Activated naive CD4-positive, alpha-beta T cell treated with anti-CD3 and anti-CD28 coated beads for 36 hours (primary cell): ENCODE results near the gene UFC1. TPM values are rescaled to one million over a fixed set of nuclear protein-coding genes. Genes with fewer than 3 reads are reported as not detected.

ENCODE experiments used
- CTCF ChIA-PET: fragments of 350-600 bp; sonication (Branson Sonifier 250); formaldehyde crosslinking; loops from one replicate; lab custom pipeline; 2021; ENCODE audit warnings: antibody characterized with exemption; lab: Charles Lee
- DNase-seq: peaks from one replicate; pipeline ENCODE4 v3.0.0-alpha.2; 2020
- H3K27ac Mint-ChIP-seq: one replicate; pipeline ENCODE4 v1.8.0; 2021; ENCODE audit warnings: mild to moderate bottlenecking, mixed read lengths
- H3K27me3 Mint-ChIP-seq: one replicate; pipeline ENCODE4 v1.8.0; 2021; ENCODE audit warnings: low read depth, mixed read lengths
- H3K36me3 Mint-ChIP-seq: one replicate; pipeline ENCODE4 v1.8.0; 2021; ENCODE audit warnings: low read depth, mixed read lengths
- H3K4me1 Mint-ChIP-seq: one replicate; pipeline ENCODE4 v1.8.0; 2021; ENCODE audit warnings: low read depth, mixed read lengths
- H3K4me3 Mint-ChIP-seq: one replicate; pipeline ENCODE4 v1.8.0; 2021; ENCODE audit warnings: mild to moderate bottlenecking, moderate library complexity, mixed read lengths
- H3K9me3 Mint-ChIP-seq: one replicate; pipeline ENCODE4 v1.8.0; 2021; ENCODE audit warnings: mixed read lengths
- intact Hi-C: fragments of 100-400 bp; cut with micrococcal nuclease; formaldehyde crosslinking; loops from one replicate; pipeline ENCODE4 v1.15.1; 2023
- total RNA-seq, 2 experiments: library from RNA; stranded (reverse); gene quantifications; one replicate each; pipeline ENCODE4 v1.2.3, GENCODE V29; 2021

The UFC1 gene
- total RNA-seq, 2 experiments from 2014 or later = 89.4 to 94.9 TPM

DNA sequence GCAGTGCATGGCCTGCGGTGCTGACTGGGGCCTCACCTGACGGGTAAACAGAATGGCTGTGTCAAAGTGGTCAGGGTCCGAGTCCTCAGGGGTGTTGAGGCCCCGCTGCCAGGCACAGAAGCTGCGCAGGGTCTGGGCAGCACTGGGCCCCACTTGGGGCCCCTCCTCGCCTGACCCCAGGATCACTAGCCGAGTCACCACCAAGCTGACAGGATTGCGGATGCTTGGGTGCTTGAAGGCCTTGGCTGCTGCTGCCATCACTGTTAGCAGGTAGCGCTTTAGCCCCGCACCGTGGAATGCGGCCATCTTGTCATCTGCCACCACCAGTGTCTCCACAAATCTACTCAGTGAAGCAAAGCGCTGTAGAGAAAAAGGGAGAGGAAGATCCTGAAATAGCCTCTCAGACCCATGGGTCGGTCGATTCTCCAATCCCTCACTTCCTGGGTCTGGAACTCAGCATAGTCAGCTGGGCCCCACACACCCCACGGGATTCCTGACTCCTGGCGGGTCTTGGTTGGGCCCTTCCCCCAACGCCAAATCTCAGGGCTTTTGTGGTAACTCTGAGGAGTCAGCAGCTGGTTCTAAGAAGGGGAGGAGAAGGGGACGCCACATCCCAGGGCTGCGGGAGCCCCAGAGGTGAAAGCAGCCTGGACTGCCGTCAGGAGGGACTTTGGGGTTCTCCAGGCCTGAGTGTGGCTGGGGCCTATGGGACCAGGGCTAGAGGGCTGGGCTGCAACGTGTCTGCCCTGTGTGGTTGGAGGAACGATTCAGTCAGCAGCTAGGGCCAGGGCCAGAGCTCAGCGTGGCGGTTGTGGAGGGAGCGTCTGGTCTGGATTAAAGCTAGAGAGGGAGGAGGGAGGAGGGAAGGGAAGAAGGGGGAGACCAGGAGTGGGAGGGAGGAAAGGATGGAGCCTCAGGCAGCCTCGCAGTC is 43.0 kb downstream of the UFC1 start:
- Mint-ChIP-seq H3K27ac (no peak overlapping the region), H3K4me3 (no peak overlapping the region), H3K4me1 (peaks cover 54% of the 10 kb centered on the region), H3K9me3 (no peaks in the 10 kb centered on the region), H3K36me3 (no peaks in the 10 kb centered on the region), H3K27me3 (no peaks in the 10 kb centered on the region)
- intact Hi-C loops = no loop called here
- DNase-seq = no peak
- CTCF ChIA-PET = interaction anchor here (0.8 kb wide), 1 partner anchor 8 kb away, joined by 3 read pairs; no protein-coding TSS in a partner anchor

DNA sequence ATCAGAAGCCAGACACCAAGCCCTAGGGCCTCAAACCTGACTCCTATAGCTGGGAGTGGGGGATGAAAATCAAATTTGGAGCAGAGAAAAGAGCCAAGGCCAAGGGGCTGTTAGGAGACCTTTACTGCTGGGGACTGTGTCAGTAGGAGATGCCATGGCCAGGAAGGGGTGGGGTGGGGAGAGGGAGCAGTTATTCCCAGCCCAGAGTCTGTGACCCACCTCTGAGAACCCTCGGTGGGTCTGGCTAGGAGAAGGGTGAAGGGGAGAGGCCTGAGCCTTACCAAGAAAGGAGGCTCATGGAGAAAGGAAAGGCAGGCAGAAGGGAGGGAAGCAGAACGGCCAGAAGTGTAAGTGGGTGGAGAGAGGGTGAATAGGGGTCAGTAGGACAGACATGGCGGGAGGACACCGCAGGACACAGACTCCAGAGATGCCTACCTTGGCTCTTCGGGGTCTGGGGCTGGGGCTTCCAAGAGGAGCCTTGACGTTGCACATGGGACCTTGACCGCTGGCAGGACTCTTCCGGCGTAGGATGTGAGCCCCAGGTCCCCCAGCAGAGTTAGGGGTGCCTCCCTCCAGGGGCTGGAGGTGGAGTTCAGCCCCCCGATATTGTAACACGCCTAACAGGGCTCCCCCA is 43.9 kb downstream of the UFC1 start:
- Mint-ChIP-seq H3K4me3 (no peak overlapping the region), H3K4me1 (peaks cover 55% of the 10 kb centered on the region), H3K9me3 (no peaks in the 10 kb centered on the region), H3K36me3 (peaks cover 1% of the 10 kb centered on the region), H3K27ac (no peak overlapping the region), H3K27me3 (no peaks in the 10 kb centered on the region)
- no peak for DNase-seq
- intact Hi-C loops = no loop called here
- CTCF ChIA-PET = interaction anchor here (0.8 kb wide), 1 partner anchor 9 kb away, joined by 3 read pairs; no protein-coding TSS in a partner anchor

DNA sequence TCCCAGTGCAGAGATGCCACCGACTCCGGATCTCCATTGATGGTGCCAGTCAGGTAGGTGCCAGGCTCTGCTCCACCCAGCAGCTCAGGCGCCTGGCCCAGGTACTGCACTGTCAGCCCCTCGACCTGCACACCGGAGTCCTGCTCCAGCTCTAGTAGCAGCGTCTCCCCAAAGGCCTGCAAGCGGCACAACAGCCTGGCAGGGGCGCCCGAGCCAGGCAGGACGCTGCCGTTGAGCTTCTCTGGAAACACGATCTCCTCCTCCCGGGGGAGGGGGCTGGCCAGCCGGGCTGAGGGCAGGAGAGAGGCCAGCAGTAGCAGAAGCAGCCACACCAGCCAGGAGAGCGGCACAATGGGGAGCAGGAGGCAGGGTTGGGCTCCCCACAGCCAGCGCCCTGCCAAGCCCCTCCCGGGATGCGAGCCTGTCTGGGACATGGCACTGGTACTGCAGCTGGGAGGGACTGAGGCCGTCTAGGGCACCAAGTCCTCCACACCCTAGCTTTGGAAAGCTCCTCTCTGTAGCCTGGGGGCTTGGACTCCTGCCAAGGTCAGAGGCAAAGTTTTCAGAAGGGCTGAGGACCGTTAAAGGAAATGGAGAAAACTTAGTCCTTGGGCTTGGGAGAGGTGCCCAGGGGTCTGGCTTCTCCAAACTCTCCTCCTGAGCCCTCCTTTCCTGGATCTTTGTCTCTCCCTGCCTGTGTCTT is 44.6 kb downstream of the UFC1 start:
- DNase-seq = no peak
- Mint-ChIP-seq H3K27me3 (no peaks in the 10 kb centered on the region), H3K9me3 (no peaks in the 10 kb centered on the region), H3K36me3 (peaks cover 2% of the 10 kb centered on the region), H3K4me1 (peaks cover 56% of the 10 kb centered on the region), H3K27ac (peak overlapping the region; percentile 40), H3K4me3 (no peak overlapping the region)
- intact Hi-C loops = no loop called here
- CTCF ChIA-PET = interaction anchor here (0.6 to 1.6 kb wide), 5 partner anchors 11 to 183 kb away, joined by 3 to 4 read pairs (median 3); partner anchors contain the start of gene TOMM40L

DNA sequence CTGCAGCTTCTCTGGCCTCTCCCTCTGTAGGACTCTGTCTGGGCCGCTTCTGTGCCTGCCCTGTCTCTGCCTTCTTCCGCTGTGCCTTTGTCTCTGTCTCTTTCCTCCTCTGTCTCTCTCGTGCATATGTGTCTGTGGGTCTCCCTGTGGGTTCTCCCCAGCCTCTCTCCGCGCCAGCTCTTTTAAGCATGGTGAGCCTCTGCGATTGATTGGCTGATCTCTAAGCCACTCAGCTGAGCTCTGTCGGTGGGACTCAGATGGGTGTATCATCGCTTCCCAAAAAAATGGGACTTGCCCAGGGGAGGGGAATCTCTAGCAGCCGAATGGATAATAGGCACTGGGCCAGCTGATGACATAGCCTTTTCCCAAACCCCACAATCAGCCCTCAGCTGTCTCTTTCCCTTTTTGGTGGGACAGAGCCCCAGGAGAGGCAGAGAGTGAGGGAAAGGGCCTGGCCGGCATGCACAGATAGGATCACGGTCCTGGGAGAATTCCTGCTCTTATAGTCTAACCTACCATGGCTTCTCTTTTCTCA is 45.2 kb downstream of the UFC1 start, which contains the start of gene ADAMTS4:
TSS of gene ADAMTS4 (minus strand) at position 158 of the 535 bp plus-strand sequence. CDS start 427 bp downstream, outside the sequence.
- intact Hi-C loops = no loop called here

DNA sequence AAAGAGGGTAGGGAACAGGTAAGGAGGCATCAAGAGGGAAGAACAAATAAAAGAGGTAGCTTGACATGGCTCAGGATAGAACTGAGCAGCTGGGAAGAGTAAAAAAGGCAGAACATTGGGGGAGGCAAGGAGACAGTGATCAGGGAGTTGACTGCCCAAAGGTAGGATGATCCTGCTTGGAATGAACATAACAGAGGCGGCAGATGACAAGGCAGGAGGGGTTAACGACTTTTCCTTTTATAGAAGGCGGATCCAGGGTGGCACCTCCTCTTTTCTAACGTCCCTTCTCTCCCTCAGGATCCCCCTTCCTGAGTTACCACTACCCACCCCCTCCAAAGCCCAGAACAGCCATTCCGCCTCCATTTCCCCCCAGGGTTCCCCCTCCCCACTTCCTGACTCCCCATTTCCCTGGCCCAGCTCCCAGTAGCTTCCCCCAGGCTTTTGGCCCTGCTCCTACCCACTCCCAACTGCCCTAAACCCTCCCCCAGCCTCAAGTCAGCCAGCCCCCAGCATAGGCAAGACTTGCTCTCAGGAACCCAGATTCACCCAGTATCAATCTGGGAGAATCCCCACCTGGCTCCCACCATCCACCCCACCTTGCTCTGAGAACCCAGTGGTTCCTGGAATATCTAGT is 45.8 kb downstream of the UFC1 start:
- peaks cover 15% of the 10 kb centered on the region for H3K36me3 Mint-ChIP-seq
- H3K4me3 Mint-ChIP-seq = peak overlapping the region; percentile 65
- peaks cover 67% of the 10 kb centered on the region for H3K4me1 Mint-ChIP-seq
- no peak for DNase-seq
- peak overlapping the region; percentile 89 for H3K27ac Mint-ChIP-seq
- intact Hi-C loops = no loop called here
- CTCF ChIA-PET = interaction anchor here (1.0 to 1.6 kb wide), 5 partner anchors 9 to 91 kb away, joined by 3 to 4 read pairs (median 3); partner anchors contain the start of gene APOA2
- no peaks in the 10 kb centered on the region for H3K27me3 Mint-ChIP-seq
- no peaks in the 10 kb centered on the region for H3K9me3 Mint-ChIP-seq

More for the DNA sequence above, 45.2 kb downstream of the UFC1 start, which contains the start of gene ADAMTS4:
- Mint-ChIP-seq H3K4me3 (peak within 1 kb of the TSS; percentile 65), H3K27ac (peak within 1 kb of the TSS; percentile 89), H3K4me1 (peaks cover 63% of the 10 kb centered on the region), H3K9me3 (no peaks in the 10 kb centered on the region), H3K27me3 (no peaks in the 10 kb centered on the region), H3K36me3 (peaks cover 9% of the 10 kb centered on the region)
- DNase-seq = no peak
- CTCF ChIA-PET = interaction anchor here (0.6 to 1.6 kb wide), 7 partner anchors 10 to 183 kb away, joined by 3 to 4 read pairs (median 3); partner anchors contain the start of genes APOA2 and TOMM40L

DNA sequence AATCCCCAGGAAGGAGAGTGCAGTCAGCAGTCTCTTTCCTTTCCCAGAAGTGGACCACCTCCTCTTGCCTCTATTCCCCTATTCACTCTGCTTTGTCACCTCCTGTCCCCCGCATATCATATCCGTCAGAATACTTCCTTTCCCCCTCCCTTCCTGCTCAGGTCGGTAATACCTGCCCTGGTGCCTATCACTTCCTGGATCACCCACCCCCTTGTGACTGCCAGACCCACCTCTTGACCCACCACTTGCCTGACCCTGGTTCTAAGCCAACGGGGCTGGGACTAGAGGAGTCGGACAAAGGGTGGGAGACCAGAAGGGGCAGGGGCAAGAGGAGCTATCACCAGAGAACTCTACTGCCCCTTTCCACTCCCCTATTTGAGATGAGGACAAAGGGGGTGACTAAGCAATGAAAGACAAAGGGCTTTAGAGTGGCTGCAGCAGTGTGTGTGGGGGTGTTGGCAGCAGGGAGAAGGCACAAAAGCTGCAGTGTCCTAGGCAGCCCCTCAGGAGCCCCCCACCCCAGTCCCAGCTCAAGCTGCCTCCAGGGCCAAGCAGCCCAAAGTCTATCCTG is 46.7 kb downstream of the UFC1 start:
- DNase-seq = peak; percentile 67
- CTCF ChIA-PET = interaction anchor here (1.1 to 13.3 kb wide), 5 partner anchors 8 to 105 kb away, joined by 3 to 196 read pairs (median 12); partner anchors contain the start of genes APOA2, PPOX and TOMM40L
- Mint-ChIP-seq H3K9me3 (no peaks in the 10 kb centered on the region), H3K27me3 (no peaks in the 10 kb centered on the region), H3K27ac (peak overlapping the region; percentile 89), H3K4me3 (peak overlapping the region; percentile 65), H3K4me1 (peaks cover 67% of the 10 kb centered on the region), H3K36me3 (peaks cover 20% of the 10 kb centered on the region)
- intact Hi-C loops = no loop called here

DNA sequence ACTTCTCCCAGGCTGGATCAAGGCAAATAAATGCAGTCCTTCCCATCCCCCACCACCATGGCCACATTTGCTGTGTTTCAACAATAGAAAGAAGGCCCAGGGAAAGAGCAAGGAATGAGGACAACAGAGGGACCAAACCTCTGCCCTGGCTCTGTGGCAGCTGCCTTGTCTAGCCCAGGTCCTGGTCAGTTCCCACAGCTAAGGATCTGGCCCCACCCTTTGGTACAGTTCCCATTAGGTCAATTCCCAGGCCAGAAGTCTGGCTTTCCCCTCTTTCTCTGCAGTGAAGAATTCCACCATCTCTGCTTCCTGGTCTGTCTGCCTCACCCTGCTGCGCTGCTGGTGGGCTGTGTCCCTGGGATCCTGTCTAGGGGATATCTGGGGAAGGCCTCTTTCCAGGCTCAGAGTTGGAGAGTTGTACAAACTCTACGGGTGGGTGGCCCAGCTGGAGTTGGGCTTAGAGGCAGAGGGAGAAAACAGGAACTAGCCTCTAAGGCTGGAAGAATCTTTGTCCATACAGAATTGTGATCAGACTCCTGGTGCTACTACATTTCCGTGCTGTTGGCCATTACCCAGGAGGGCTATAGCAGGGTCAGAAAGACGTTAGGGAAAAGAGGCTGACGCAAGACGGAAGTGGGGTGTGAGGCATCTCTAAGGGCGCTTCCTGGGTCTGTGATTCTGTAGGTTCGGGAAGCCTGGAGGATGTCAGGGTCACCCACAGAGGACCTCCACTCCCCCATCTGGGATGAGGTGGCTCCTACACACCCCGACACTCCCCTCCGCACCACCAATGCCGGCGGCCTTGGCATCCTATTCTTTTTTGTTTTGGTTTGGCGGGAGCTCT is 47.4 kb downstream of the UFC1 start:
- intact Hi-C loops = no loop called here
- H3K9me3 Mint-ChIP-seq = no peaks in the 10 kb centered on the region
- CTCF ChIA-PET = interaction anchor here (0.6 to 13.3 kb wide), 8 partner anchors 9 to 181 kb away, joined by 3 to 196 read pairs (median 8); partner anchors contain the start of genes APOA2, PPOX and TOMM40L
- DNase-seq = peak; percentile 26
- H3K4me3 Mint-ChIP-seq = peak overlapping the region; percentile 92
- H3K27ac Mint-ChIP-seq = peak overlapping the region; percentile 89
- no peaks in the 10 kb centered on the region for H3K27me3 Mint-ChIP-seq
- peaks cover 25% of the 10 kb centered on the region for H3K36me3 Mint-ChIP-seq
- H3K4me1 Mint-ChIP-seq = peaks cover 67% of the 10 kb centered on the region

DNA sequence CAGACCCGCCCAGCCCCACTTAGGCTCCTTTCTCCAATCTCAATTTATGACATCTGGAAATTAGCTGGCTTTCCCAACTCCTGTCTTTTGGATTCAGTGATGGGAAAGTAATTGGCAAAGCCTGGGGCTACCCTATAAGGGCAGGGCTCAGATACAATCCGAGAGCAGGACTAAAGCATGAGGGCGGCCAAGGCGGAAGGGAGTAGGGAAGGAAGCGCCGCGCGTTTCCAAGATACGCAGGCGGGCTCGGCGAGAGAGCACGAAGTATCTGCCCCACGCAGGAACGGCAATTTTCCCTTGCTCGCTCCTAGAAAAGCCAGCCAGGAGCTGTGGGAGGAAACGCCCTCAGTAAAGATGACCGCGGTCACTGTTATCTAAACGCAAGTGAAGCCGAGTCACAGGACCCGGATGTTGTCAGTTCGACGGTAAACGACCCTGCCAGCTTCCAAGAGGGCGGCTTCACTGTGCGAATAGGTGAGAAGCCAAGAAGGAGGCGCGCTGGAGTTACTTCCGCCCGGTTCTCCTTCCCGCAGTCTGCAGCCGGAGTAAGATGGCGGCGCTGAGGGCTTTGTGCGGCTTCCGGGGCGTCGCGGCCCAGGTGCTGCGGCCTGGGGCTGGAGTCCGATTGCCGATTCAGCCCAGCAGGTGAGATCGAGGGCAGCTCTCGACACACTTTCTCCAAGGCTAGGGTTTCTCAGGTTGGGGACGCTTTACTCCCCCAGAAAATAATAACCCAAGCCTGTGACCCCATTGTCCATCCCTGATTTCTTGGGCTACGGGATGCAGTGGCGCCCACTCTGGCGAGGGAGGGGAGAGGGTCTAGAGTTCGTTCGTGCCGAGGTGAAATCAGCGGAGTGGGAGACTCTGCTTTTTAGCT is 48.3 kb downstream of the UFC1 start, which contains the start of gene NDUFS2:
TSS of gene NDUFS2 (plus strand) at position 532 of the 877 bp plus-strand sequence. CDS start at position 551, 19 bp downstream.
- H3K27me3 Mint-ChIP-seq = no peaks in the 10 kb centered on the region
- H3K36me3 Mint-ChIP-seq = peaks cover 30% of the 10 kb centered on the region
- intact Hi-C loops = loop anchor here (1.0 to 2.0 kb wide), 6 partner anchors 17 to 157 kb away; partner anchors contain the start of genes DEDD, PPOX, USF1 and USP21
- peak within 1 kb of the TSS; percentile 89 for H3K27ac Mint-ChIP-seq
- peak within 1 kb of the TSS; percentile 92 for H3K4me3 Mint-ChIP-seq
- DNase-seq = peak; percentile 99
- H3K9me3 Mint-ChIP-seq = no peaks in the 10 kb centered on the region
- CTCF ChIA-PET = interaction anchor here (0.6 to 13.3 kb wide), 11 partner anchors 9 to 394 kb away, joined by 3 to 196 read pairs (median 5); partner anchors contain the start of genes APOA2, PPOX, TOMM40L and UFC1
- H3K4me1 Mint-ChIP-seq = peaks cover 75% of the 10 kb centered on the region

DNA sequence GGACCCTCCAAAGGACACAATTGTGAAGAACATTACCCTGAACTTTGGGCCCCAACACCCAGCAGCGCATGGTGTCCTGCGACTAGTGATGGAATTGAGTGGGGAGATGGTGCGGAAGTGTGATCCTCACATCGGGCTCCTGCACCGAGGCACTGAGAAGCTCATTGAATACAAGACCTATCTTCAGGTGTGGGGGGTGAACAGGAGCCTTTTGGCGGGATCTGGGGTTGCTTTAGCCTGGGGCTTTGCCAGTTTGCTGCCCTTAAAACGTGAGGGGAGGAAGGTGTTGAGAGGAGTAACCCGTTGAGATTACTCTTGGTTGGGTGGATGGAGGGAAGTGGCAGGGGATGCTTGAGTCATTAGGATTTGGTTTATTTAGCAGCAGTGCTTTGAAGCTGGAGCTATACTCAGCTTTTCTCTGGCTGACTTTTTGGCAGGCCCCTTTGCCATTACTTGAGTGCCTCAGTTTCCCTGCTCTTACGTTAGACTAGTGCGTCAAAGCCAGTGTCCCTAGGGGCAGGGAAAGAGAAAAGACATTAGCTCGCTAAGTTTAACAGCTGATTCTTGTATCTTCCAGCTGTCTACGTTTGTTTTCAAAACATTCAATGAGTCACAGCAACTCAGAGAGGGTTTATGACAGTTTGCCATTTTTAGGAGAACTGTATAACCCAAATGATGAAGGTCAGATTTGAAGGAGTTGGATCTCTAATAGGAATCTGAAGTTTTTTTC is 52.8 kb downstream of the UFC1 start:
- intact Hi-C loops = no loop called here
- no peaks in the 10 kb centered on the region for H3K9me3 Mint-ChIP-seq
- no peak overlapping the region for H3K4me3 Mint-ChIP-seq
- peak overlapping the region; percentile 31 for H3K27ac Mint-ChIP-seq
- H3K36me3 Mint-ChIP-seq = peaks cover 51% of the 10 kb centered on the region
- CTCF ChIA-PET = interaction anchor here (0.6 to 13.3 kb wide), 7 partner anchors 14 to 641 kb away, joined by 3 to 196 read pairs (median 22); partner anchors contain the start of genes APOA2, PPOX and TOMM40L
- no peaks in the 10 kb centered on the region for H3K27me3 Mint-ChIP-seq
- peaks cover 60% of the 10 kb centered on the region for H3K4me1 Mint-ChIP-seq
- DNase-seq = no peak
